Parathyroid adenoma (tissue), 2 donors: ENCODE data around the gene KCTD1.

ENCODE experiments used
- H2AFZ ChIP-seq: fragments of 300-600 bp; sonication (generic); one replicate; pipeline ENCODE4 v1.7.0; 2017; ENCODE audit warnings: antibody characterized with exemption, mild to moderate bottlenecking
- H3K27ac ChIP-seq: fragments of 300-600 bp; sonication (generic); one replicate; pipeline ENCODE4 v1.7.0; 2017
- H3K27me3 ChIP-seq: fragments of 300-600 bp; sonication (generic); one replicate; pipeline ENCODE4 v1.7.0; 2017; ENCODE audit warnings: low read length; ENCODE audit not compliant: control insufficient read depth, insufficient read depth
- H3K36me3 ChIP-seq: fragments of 300-600 bp; sonication (generic); one replicate; pipeline ENCODE4 v1.7.0; 2017; ENCODE audit warnings: low read length; ENCODE audit not compliant: control insufficient read depth, insufficient read depth
- H3K4me1 ChIP-seq: fragments of 300-600 bp; sonication (generic); one replicate; pipeline ENCODE4 v1.7.0; 2017; ENCODE audit warnings: control low read depth
- H3K4me2 ChIP-seq: fragments of 300-600 bp; sonication (generic); one replicate; pipeline ENCODE4 v1.7.0; 2017; ENCODE audit warnings: low read length
- H3K4me3 ChIP-seq: fragments of 300-600 bp; sonication (generic); one replicate; pipeline ENCODE4 v1.7.0; 2017; ENCODE audit warnings: low read depth, low read length
- H3K79me2 ChIP-seq: fragments of 300-600 bp; sonication (generic); one replicate; pipeline ENCODE4 v1.7.0; 2017; ENCODE audit warnings: control low read depth
- H3K9ac ChIP-seq: fragments of 300-600 bp; sonication (generic); one replicate; pipeline ENCODE4 v1.7.0; 2017; ENCODE audit warnings: mild to moderate bottlenecking
- H3K9me3 ChIP-seq: fragments of 300-600 bp; sonication (generic); one replicate; pipeline ENCODE4 v1.7.0; 2017; ENCODE audit warnings: low read length; ENCODE audit not compliant: control insufficient read depth
- TF ChIP-seq, protein P1 (sequence below): fragments of 300-600 bp; sonication (generic); IDR thresholded peaks from one replicate; pipeline ENCODE4 v1.7.0; 2017; ENCODE audit warnings: antibody characterized with exemption, mild to moderate bottlenecking
- donor health status: primary hyperparathyroidism.

The KCTD1 gene

DNA sequence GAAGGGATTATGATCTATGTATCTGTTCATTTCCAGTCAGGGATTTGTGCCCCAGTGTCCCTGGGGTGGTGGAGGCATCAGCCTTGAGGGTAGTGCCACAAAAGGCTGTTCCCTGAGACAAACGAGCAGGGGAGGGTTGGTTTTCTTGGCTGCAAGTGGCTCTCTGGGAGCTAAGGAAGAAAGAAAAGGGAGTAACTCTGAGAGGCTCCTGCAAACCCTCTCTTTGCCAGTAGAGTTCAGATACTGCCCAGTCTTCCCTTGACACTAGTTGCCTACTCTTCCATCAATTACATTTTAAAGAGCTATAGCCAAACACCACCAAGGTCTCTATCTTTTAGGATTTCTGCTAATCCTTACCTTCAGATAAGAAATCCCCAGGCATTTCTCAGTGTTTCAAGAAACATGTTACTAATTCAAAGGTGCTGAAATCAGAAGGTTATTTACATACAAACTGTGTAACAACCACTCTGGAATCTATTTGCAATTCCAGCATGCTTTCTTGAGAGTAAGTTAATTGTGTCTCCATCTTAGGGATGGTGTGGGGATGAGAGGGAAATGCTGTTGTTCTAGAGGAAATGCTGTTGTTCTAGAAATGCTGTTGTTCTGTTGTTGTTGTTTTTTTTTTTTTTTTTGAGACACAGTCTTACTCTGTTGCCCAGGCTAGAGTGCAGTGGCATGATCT is 18.7 kb upstream of the KCTD1 start:
- H2AFZ ChIP-seq = no peak overlapping the region
- H3K27me3 ChIP-seq = no peaks in the 10 kb centered on the region
- H3K4me1 ChIP-seq = no peaks in the 10 kb centered on the region
- H3K36me3 ChIP-seq = no peaks in the 10 kb centered on the region
- TF ChIP-seq, protein P1, sequence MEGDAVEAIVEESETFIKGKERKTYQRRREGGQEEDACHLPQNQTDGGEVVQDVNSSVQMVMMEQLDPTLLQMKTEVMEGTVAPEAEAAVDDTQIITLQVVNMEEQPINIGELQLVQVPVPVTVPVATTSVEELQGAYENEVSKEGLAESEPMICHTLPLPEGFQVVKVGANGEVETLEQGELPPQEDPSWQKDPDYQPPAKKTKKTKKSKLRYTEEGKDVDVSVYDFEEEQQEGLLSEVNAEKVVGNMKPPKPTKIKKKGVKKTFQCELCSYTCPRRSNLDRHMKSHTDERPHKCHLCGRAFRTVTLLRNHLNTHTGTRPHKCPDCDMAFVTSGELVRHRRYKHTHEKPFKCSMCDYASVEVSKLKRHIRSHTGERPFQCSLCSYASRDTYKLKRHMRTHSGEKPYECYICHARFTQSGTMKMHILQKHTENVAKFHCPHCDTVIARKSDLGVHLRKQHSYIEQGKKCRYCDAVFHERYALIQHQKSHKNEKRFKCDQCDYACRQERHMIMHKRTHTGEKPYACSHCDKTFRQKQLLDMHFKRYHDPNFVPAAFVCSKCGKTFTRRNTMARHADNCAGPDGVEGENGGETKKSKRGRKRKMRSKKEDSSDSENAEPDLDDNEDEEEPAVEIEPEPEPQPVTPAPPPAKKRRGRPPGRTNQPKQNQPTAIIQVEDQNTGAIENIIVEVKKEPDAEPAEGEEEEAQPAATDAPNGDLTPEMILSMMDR = no peak
- no peak overlapping the region for H3K9ac ChIP-seq
- no peak overlapping the region for H3K4me3 ChIP-seq
- no peak overlapping the region for H3K27ac ChIP-seq
- H3K9me3 ChIP-seq = no peaks in the 10 kb centered on the region
- H3K79me2 ChIP-seq = no peaks in the 10 kb centered on the region
- no peak overlapping the region for H3K4me2 ChIP-seq

DNA sequence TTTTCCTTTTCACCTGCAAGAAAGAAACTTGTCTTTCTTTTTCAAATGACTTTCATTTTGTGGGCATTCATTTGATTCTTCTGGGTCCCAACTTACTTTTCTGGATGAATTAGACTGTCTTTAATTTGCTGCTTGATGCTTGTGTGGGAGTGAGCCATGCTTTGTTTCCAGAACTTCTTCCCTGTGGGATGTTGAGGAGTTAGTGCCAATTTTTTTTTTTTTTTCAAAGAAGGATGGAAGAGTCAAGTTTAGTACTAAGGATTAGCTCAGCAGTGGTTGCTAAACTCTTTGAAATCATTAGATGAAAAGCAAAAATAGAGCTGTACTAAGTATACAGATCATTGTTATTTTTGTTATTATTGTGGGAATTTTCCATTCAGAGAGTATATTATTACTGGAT is 17.2 kb upstream of the KCTD1 start:
- H3K4me2 ChIP-seq = no peak overlapping the region
- no peaks in the 10 kb centered on the region for H3K4me1 ChIP-seq
- H3K4me3 ChIP-seq = no peak overlapping the region
- H3K9ac ChIP-seq = no peak overlapping the region
- H3K27ac ChIP-seq = no peak overlapping the region
- H3K27me3 ChIP-seq = no peaks in the 10 kb centered on the region
- TF ChIP-seq, protein P1 = no peak
- H3K79me2 ChIP-seq = no peaks in the 10 kb centered on the region
- H2AFZ ChIP-seq = no peak overlapping the region
- no peaks in the 10 kb centered on the region for H3K36me3 ChIP-seq
- no peaks in the 10 kb centered on the region for H3K9me3 ChIP-seq

DNA sequence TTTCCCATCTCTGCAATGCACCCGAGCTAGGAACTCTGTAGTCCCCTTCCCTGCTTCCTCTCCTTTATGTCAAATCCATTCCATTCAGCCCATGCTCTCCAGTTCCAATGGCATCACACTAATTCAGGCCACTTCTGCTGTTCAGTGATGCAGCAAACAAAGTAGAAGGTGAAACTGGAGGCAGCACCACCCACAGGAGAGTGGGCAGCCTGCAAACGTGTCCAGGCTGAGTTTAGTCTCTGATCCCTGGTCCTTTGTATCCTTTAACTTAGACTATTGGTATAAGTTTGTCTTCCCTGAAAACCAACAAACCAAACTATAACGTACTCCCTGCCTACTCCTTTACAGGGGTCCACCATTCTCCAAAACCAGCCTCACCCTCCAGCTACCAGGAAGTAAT is 14.7 kb upstream of the KCTD1 start:
- no peaks in the 10 kb centered on the region for H3K79me2 ChIP-seq
- H3K9ac ChIP-seq = no peak overlapping the region
- TF ChIP-seq, protein P1 = no peak
- no peak overlapping the region for H2AFZ ChIP-seq
- H3K27ac ChIP-seq = no peak overlapping the region
- no peaks in the 10 kb centered on the region for H3K9me3 ChIP-seq
- H3K27me3 ChIP-seq = no peaks in the 10 kb centered on the region
- no peaks in the 10 kb centered on the region for H3K36me3 ChIP-seq
- no peaks in the 10 kb centered on the region for H3K4me1 ChIP-seq
- no peak overlapping the region for H3K4me2 ChIP-seq
- no peak overlapping the region for H3K4me3 ChIP-seq

DNA sequence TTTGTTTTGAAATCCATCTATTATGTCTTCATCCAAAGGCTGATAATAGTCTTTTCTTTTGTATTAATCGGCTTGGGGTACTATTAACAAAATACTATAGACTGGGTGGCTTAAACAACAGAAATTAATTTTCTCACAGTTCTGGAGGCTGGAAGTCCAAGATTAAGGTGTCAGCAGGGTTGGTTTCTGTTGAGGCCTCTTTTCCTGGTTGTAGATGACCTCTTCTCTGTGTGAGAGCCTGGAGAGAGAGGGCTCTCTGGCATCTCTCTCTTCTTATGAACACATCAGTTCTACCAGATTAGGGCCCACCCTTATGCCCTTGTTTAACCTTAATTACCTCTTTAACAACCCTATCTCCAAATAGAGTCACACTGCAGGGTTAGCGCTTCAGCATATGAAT is 14.2 kb upstream of the KCTD1 start:
- Histone ChIP-seq H3K27ac (no peak overlapping the region), H3K4me3 (no peak overlapping the region), H3K9me3 (no peaks in the 10 kb centered on the region), H3K9ac (no peak overlapping the region), H3K79me2 (no peaks in the 10 kb centered on the region), H3K27me3 (no peaks in the 10 kb centered on the region), H3K36me3 (no peaks in the 10 kb centered on the region), H3K4me1 (no peaks in the 10 kb centered on the region), H2AFZ (no peak overlapping the region), H3K4me2 (no peak overlapping the region)
- TF ChIP-seq, protein P1 = no peak

DNA sequence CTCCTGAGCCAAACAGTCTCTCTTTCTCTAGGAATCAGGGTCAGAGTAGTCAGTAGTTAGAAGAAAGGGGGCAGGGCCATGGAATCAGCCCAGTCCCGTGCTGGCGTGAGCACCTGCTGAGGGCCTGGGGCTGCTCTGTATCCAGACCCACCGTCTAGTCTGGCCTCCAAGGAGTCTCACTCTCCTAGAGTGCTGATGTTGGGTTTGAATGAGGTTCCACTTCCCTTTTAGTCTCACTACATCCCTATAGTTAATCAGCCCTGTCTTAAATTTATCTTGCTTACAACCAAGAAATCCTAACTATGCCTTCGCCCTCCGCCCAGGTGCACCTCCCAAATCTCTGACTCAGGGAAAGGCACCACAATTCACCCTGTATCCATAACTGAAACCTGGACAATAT is 13.4 kb upstream of the KCTD1 start:
- Histone ChIP-seq H3K9me3 (no peaks in the 10 kb centered on the region), H3K27me3 (no peaks in the 10 kb centered on the region), H3K4me2 (no peak overlapping the region), H2AFZ (no peak overlapping the region), H3K27ac (no peak overlapping the region), H3K4me1 (no peaks in the 10 kb centered on the region), H3K79me2 (no peaks in the 10 kb centered on the region), H3K9ac (no peak overlapping the region), H3K36me3 (no peaks in the 10 kb centered on the region), H3K4me3 (no peak overlapping the region)
- TF ChIP-seq, protein P1 = no peak
